Erythroblast (primary cell): ENCODE measurements around the gene NLRP7.

ENCODE experiments used
- GATA1 ChIP-seq: IDR thresholded peaks from 2 replicates; pipeline ENCODE4 v1.6.1; 2011; ENCODE audit warnings: low read depth, mild to moderate bottlenecking, control low read depth, low read length, moderate library complexity
- POLR2A ChIP-seq: IDR thresholded peaks from 2 replicates; pipeline ENCODE4 v1.6.1; 2011; ENCODE audit warnings: mild to moderate bottlenecking, low read length

GRCh38 chr19:54882758-54883157 is 64.6 kb downstream of the NLRP7 start:
- no peak for TF ChIP-seq POLR2A
- TF ChIP-seq GATA1 = no peak
